ENCODE data around the gene MAPKAP1.

- TF ChIP-seq CTCF (IDR thresholded peaks at IDR 0.05; ENCODE audit: insufficient read depth, low read length) (no peak), POLR2AphosphoS5 (IDR thresholded peaks at IDR 0.05; ENCODE audit: low read depth) (no peak)
- TF ChIP-seq, protein P1, sequence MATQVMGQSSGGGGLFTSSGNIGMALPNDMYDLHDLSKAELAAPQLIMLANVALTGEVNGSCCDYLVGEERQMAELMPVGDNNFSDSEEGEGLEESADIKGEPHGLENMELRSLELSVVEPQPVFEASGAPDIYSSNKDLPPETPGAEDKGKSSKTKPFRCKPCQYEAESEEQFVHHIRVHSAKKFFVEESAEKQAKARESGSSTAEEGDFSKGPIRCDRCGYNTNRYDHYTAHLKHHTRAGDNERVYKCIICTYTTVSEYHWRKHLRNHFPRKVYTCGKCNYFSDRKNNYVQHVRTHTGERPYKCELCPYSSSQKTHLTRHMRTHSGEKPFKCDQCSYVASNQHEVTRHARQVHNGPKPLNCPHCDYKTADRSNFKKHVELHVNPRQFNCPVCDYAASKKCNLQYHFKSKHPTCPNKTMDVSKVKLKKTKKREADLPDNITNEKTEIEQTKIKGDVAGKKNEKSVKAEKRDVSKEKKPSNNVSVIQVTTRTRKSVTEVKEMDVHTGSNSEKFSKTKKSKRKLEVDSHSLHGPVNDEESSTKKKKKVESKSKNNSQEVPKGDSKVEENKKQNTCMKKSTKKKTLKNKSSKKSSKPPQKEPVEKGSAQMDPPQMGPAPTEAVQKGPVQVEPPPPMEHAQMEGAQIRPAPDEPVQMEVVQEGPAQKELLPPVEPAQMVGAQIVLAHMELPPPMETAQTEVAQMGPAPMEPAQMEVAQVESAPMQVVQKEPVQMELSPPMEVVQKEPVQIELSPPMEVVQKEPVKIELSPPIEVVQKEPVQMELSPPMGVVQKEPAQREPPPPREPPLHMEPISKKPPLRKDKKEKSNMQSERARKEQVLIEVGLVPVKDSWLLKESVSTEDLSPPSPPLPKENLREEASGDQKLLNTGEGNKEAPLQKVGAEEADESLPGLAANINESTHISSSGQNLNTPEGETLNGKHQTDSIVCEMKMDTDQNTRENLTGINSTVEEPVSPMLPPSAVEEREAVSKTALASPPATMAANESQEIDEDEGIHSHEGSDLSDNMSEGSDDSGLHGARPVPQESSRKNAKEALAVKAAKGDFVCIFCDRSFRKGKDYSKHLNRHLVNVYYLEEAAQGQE (IDR thresholded peaks at IDR 0.05; ENCODE audit: insufficient replicate concordance, low read depth), result no peak
Measured at GRCh38 chr9:125460883-125461635, 245.9 kb downstream of the MAPKAP1 start.

Measured in HL-60 (cell line).